Fibroblast of mammary gland (primary cell): ENCODE results near the gene PAM.

Experiments used
- DNase-seq: peaks from one replicate; pipeline ENCODE4 v3.0.0-alpha.2; 2010; ENCODE audit warnings: low read depth
- H3K4me3 ChIP-seq: 2 replicates; pipeline ENCODE4 v1.5.1; 2011; ENCODE audit warnings: low read depth, mild to moderate bottlenecking, low read length, moderate library complexity; ENCODE audit not compliant: control insufficient read depth
- TF ChIP-seq, protein P1 (sequence below): conservative IDR thresholded peaks from 2 replicates; pipeline ENCODE4 v1.5.1; 2011; ENCODE audit warnings: low read depth, low read length, inconsistent platforms; ENCODE audit not compliant: control insufficient read depth, insufficient read depth

The PAM gene

DNA sequence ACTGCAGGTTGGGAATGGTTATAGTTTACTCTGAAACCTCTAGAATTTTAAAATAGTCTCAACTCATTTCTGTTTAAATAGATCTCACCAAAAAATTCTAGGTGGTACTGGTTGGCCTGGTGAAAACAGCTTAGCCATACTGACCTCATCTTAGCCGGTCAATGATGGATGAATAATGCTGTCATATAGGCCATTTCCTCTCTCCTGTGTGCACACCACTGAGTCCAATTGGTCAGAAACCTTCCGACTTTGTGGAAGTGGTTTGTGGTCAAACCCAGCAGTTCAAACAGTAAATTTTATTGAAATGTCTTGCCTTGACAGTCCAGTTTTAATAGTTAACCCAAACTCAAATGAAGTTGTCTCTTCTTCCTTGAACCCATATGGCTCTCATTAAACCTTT, 266.2 kb downstream of the PAM start:
- TF ChIP-seq, protein P1, sequence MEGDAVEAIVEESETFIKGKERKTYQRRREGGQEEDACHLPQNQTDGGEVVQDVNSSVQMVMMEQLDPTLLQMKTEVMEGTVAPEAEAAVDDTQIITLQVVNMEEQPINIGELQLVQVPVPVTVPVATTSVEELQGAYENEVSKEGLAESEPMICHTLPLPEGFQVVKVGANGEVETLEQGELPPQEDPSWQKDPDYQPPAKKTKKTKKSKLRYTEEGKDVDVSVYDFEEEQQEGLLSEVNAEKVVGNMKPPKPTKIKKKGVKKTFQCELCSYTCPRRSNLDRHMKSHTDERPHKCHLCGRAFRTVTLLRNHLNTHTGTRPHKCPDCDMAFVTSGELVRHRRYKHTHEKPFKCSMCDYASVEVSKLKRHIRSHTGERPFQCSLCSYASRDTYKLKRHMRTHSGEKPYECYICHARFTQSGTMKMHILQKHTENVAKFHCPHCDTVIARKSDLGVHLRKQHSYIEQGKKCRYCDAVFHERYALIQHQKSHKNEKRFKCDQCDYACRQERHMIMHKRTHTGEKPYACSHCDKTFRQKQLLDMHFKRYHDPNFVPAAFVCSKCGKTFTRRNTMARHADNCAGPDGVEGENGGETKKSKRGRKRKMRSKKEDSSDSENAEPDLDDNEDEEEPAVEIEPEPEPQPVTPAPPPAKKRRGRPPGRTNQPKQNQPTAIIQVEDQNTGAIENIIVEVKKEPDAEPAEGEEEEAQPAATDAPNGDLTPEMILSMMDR, result no peak
- H3K4me3 ChIP-seq, result no peak overlapping the region
- peak; percentile 81 for DNase-seq

DNA sequence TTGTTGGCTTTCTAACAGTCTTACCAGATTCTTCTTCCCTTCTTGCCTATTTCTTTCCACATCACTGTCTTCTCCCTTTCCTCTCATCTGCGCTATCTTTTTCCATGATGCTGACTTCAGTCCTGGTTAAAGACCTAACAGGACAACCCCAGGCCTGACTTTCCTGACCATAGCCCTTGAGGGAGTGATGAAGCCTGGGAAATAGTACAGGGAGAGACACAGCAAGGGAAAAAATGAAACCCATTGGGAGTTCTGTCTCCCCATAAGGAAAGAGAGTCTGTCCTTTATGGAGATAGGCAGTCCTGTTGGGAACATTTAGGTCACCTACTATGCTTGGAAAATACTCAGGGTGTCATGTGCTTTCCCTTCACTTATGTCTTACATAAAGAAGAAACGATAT, 272.2 kb downstream of the PAM start:
- TF ChIP-seq, protein P1, result no peak
- no peak for DNase-seq

DNA sequence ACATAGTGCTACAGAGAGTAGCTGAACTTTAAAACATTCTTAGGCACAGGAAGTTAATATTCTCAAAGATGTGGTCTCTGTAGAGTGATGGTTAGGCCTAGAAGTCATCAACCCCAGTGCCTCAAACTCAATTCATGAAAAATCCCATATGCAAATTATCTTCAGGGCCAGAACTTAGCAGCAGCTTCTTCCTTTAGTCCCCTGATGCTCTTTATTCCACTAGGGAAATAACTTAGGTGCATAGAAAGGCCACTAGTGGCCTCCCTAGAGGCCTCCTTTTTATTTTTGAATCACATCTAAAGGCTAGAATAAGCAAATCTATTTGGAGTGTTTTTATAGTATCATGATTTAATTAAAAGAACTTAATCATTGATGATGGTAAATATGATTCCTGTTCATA, 276.5 kb downstream of the PAM start:
- DNase-seq, result no peak
- H3K4me3 ChIP-seq, result no peak overlapping the region
- TF ChIP-seq, protein P1, result peak; percentile 32

More for the DNA sequence above, 272.2 kb downstream of the PAM start:
- no peak overlapping the region for H3K4me3 ChIP-seq

DNA sequence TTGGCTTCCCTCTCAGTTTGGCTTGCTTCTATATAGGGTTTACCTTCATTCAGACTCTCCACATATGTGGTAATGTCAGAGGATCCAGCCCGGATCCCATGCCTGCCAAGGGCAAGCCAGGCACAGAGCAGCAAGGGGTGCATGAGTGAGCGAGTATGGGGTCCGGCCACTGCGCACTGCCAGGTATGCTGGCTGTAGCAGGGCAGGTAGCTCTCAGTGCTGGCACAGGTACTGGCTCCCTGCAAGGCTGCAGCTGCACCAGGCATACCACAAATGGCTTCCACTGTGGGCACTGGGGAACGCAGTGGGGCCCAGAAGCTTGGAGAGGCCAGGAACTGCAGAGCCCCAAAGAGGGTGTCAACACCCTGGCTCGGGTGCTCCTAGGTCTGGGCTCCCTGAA, 278.6 kb downstream of the PAM start:
- H3K4me3 ChIP-seq, result no peak overlapping the region
- TF ChIP-seq, protein P1, result no peak
- no peak for DNase-seq

DNA sequence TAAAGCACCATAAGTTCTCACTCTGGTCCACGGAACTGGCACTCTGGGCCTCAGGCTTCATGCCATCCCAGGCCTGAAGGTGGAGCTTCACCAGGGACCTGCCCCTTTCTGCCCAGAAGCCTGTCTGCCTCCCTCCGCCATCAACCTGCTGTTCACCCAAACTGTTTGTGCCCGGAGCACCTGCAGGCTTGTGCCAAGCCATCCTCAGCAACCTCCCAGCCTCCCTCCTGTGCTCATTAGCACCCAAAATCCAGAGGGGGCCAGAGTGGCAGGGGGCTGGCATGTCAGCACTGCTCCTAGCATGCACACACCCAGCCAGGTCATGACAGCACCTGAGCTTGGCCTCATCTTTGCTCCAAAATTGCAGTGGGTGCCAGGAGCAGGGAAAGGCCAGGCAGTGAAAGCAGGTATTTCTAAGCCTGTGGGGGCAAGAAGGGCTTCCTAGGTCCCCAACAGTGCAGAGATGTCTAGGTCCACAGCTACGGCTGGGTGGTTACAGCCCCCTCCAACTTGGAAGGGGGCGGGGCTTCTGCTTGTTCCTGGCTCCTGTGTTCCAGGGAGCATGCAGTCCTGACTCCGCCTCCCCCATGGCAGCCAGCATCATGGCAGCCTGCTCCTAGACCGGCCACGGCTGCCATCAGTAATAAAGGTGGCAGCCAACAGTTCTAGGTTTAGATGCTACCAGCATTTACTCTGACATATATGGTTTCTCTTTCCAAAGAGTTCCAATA, 279.7 kb downstream of the PAM start:
- TF ChIP-seq, protein P1, result no peak
- DNase-seq, result no peak
- no peak overlapping the region for H3K4me3 ChIP-seq

DNA sequence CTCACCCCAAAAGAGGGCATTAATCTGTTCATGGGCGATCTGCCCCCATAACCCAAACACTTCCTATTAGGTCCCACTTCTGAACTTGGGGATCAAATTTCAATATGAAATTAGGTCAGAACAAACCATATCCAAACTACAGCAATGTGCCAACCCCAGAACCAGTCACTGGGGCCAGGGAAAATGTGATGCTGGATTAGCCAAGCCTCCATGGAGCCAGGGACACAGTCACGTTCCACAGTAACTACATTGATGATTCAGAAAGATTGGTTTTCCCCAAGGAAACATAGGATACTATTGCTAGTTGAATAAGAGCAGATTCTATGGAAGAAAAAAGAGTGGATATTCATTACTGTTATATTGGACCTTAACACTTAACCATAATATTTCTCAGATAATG, 280.6 kb downstream of the PAM start:
- peak; percentile 67 for DNase-seq
- H3K4me3 ChIP-seq, result no peak overlapping the region
- TF ChIP-seq, protein P1, result no peak
